HUDEP-2 (cell line): ENCODE data around the gene SLC44A5.
A peak's percentile ranks its signal among the peaks of the same experiment; 100 is the strongest.
"Not testable (repeated sequence)": the region's sequence is repeated elsewhere in the genome, so short reads cannot be mapped to it uniquely, and the experiment has no call there.

Experiments
- DNase-seq, 76 experiments: peaks; one replicate each; lab custom pipeline; 2025; ENCODE audit not compliant: unreplicated experiment in 76 of 76; lab: John Stamatoyannopoulos, UW

SLC44A5 gene

DNA sequence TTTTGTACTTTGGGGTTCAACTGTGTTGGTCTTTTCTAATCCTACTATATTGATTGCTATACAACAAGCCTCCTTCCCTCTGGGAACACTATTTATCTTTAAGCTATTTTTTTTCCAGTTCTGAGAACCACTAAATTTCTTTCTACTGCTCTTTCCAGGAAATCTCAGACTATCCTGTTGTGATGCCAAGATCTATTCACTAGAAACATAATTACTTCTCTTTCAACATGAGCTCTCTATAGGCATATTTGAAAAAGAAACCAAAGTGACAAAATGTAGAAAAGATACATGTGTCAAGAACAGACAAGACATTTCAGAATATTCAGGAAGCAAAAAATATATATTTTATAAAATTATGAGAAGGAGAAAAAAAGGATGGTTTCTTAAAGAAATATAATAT, 82.9 kb downstream of the SLC44A5 start:
- no peak for DNase-seq

GRCh38 chr1:75522389-75522788, 88.5 kb downstream of the SLC44A5 start:
- no peak for DNase-seq

DNA sequence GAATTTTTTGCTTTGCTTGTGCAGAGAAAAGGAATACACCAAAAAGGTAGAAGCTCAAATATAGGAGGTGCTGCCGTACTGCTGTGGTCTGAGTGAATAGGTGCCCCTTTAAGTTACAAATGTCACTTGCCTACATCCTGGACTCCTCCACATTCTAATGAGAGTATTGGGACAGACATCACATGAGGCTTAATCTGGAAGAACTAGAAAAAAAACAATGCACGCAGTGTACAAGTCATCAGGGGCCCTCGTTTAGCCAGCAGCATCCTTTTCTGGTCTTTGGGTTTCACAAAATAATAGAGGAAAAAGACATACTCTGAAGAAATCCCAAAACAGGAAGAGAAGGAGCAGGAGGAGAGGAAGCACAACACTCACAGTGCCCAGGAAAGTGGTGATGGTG, 89.3 kb downstream of the SLC44A5 start:
- DNase-seq = no peak

- DNase-seq = no peak
These were observed 89.9 kb downstream of the SLC44A5 start for GRCh38 chr1:75520862-75521475.

- no peak for DNase-seq
These were observed 91.1 kb downstream of the SLC44A5 start for GRCh38 chr1:75519651-75520427.

DNA sequence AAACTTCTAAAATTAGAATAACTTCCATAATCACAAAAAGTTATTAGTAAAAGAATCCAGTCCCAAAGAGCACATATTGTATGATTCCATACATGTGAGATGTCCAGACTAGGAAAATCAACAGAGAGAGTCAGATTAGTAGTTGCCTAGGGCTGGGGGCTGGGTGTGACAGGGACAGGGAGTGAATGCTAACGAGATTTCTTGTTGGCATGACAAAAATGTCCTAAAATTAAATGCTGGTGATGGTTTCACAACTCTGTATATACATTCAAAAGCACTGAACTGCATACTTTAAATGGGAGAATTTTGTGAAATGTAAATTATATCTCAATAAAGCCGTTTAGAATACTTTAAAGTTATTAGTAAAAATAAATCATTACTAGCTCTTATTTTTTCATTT, 92.2 kb downstream of the SLC44A5 start:
- no peak for DNase-seq

DNA sequence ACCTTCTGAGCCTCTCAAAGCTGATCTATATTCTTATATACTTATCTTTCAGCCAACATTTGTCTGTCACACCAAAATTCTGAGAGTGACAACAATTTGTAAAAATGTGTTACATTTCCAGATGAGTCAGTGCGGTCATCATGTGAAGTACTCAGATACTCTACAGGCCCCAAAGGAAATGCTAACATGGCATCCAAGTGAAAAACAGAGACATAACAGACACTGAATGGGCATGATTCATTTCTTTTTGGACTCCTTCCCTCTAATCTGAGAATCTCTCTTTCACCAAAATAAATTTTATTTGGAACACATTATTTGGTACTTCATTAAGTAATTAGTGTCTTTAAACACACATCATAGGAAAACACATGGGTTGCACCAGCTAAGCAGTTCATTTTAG, 96.6 kb downstream of the SLC44A5 start:
- no peak for DNase-seq

GRCh38 chr1:75506976-75507375, 103.9 kb downstream of the SLC44A5 start:
- DNase-seq = no peak

DNA sequence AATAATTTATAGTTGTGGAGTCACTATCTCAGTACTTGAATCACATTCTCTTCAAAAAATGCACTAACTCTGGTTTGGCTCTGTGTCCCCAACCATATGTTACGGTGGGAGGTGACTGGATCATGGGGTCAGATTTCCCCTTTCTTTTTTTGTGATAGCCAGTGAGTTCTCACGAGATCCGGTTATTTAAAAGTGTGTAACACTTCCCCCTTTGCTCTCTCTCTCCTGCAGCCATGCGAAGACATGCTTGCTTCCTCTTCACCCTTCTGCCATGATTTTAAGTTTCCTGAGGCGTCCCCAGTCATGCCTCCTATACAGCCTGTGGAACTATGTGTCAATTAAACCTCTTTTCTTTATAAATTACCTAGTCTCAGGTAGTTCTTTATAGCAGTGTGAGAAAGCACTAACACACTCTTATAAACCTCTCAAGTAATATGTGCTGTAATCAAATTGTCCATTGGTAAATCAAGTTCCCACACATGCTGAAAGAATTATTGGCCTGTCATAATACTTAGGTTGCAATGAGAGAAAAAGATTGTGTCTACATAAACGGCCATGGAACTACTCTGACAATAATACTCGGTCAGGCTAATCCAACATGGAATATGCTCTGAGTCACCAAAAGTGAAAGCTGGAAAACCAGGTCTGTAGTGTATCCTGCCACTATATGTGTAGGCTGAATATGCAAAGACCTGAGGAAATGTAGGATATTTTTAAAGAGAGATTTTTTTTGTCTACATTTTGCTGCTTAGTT, 107.5 kb downstream of the SLC44A5 start:
- DNase-seq = no peak

GRCh38 chr1:75502776-75503175, 108.1 kb downstream of the SLC44A5 start:
- peak in 17 of 76 experiments; percentile 1 to 58 (median 15) for DNase-seq

DNA sequence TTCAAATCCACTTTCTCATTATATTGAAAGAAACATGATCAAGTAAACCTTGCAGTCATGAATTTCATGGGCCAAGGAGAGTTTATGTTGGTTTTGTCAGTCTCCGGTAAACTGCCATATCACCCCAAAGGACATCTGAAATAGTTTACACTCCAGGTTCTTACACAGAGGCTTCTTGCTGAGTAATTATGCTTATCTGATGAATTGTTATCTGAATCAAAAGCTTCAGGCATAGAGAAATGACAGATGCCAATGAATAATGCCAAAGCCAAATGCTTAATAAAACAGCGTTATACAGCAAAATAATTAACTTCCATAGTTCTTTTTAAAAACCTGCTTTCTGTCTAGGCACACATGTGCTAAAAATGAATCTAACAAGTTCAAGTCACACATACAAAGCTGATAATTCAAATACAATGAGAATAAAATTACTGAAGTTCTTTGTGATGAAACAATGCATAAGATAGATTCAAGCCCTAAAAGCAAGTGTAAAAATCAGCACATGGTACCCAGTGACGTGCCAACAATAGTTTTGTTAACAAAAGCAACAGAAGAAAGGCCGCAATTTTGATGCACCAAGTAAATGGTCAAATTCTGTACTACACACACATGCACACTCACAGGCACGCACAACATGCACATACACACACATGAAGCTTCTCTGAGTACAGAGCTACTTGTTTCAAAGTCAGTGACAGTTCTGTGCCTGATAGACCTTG, 109.2 kb downstream of the SLC44A5 start:
- peak in 3 of 76 experiments; percentile 3 to 42 (median 5) for DNase-seq

DNA sequence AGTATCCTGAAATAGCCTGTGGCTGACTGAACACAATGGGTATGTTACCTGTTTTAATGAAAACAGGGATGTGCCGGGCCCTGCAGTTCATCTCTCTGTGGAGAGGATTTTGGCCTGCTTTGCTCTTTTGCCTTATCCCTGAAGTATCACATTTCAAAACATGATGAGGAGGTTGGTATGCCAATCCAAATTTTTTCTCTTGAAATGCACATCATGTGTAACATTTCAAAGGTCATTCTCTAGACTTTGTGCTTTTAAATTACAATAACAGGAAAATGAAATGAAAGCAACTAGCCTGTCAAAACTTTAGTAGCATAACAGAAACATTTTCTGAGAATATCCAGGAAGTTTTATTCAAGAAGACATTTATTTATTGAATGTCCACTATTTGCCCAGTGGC, 118.9 kb downstream of the SLC44A5 start:
- no peak for DNase-seq

GRCh38 chr1:75487399-75487798, 123.5 kb downstream of the SLC44A5 start:
- DNase-seq = no peak

GRCh38 chr1:75484789-75485188, 126.1 kb downstream of the SLC44A5 start:
- DNase-seq = no peak

- DNase-seq = no peak
These were observed 128.0 kb downstream of the SLC44A5 start for GRCh38 chr1:75482951-75483350.

DNA sequence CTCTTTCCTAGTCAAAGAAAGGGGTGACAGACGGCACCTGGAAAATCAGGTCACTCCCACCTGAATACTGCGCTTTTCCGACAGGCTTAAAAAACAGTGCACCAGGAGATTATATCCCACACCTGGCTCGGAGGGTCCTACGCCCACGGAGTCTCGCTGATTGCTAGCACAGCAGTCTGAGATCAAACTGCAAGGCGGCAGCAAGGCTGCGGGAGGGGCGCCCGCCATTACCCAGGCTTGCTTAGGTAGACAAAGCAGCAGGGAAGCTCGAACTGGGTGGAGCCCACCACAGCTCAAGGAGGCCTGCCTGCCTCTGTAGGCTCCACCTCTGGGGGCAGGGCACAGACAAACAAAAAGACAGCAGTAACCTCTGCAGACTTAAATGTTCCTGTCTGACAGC, 134.4 kb downstream of the SLC44A5 start:
- DNase-seq = not testable (repeated sequence)

- DNase-seq = peak in 42 of 76 experiments; percentile 1 to 70 (median 24)
These were observed 135.2 kb downstream of the SLC44A5 start for GRCh38 chr1:75475696-75476095.

GRCh38 chr1:75472971-75473603, 137.8 kb downstream of the SLC44A5 start:
- peak in 1 of 76 experiments; percentile 40 for DNase-seq

DNA sequence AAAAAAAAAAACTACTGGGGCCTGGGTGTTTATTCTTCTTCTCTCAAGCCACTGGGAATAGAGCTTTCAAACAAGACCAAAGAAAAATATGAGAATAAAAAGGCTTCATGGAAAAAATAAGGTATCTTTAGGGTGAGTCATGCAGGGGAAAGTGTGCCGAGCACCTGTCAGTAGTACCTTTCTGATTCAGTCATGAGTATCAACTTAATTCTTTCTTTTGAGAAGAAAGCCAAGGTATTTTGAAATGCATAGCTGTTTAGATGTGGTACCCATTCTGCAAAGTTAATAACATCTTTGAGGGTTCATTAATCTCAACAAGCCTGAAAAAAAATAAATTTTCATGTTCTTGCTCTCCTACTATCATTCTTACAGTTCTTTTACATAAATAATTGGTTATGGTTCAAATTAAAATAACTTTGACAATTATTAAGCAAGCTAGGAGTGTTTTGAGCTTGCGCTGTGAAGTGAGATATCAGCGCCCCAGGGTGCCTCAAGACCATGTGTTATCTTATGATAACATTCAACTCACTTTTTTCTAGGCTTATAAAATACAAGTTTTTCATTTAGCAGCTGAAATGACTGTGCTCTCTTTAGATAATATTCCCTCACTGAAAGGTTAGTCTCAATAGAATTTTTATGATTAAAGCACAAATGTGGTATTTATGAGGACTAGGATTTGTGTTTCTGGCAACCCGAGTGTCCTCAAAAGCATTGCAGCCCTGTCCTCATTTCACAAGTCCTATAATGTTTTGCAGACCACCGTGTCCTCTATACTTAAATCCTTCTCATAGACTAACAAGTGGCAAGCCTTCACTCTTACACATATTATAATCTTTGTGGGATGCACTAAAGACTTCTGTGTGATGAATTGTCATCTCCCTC, 138.6 kb downstream of the SLC44A5 start:
- peak in 60 of 76 experiments; percentile 1 to 82 (median 39) for DNase-seq
